Adrenal gland (tissue), 12 donors: ENCODE data around the gene RAB20. TPM values are rescaled to one million over a fixed set of nuclear protein-coding genes. Genes with fewer than 3 reads are reported as not detected.
A peak's percentile ranks its signal among the peaks of the same experiment; 100 is the strongest.

Experiments
- DNase-seq, 7 donors: peaks; one replicate each; pipeline ENCODE4 v3.0.0-alpha.2; 2019 to 2020
- H3K27ac ChIP-seq, 5 donors: fragments of 200-600 bp; sonication (generic) in 4 of 5; 1 replicate in 3 of 5; 2 replicates in 2 of 5; pipeline versions ENCODE4 v1.5.1 to v1.8.0; 2016 to 2020; ENCODE audit warnings: mild to moderate bottlenecking in 1 of 5
- H3K27me3 ChIP-seq: fragments of 200-600 bp; 2 replicates; pipeline ENCODE4 v1.8.0; 2021
- H3K36me3 ChIP-seq, 2 donors: fragments of 200-600 bp; replicated peaks in 1 of 2; 1 replicate in 1 of 2; 2 replicates in 1 of 2; pipeline versions ENCODE4 v1.5.1 to v1.8.0; 2018 to 2022
- H3K4me1 ChIP-seq, 2 donors: fragments of 200-600 bp; replicated peaks in 1 of 2; 1 replicate in 1 of 2; 2 replicates in 1 of 2; pipeline versions ENCODE4 v1.5.1 to v1.8.0; 2018 to 2021
- H3K4me3 ChIP-seq, 4 donors: fragments of 200-600 bp; sonication (generic) in 3 of 4; one replicate each; pipeline ENCODE4 v1.5.1; 2016 to 2018
- H3K9me3 ChIP-seq, 3 donors: fragments of 200-600 bp; sonication (generic) in 1 of 3; replicated peaks in 1 of 3; 1 replicate in 2 of 3; 2 replicates in 1 of 3; pipeline versions ENCODE4 v1.5.1 to v1.8.0; 2016 to 2021
- POLR2A ChIP-seq, 2 donors: fragments of 450-650 bp; IDR thresholded peaks; one replicate each; pipeline ENCODE4 v1.6.1; 2017; ENCODE audit warnings: antibody characterized with exemption in 2 of 2, mild to moderate bottlenecking in 2 of 2, moderate library complexity in 1 of 2
- WGBS, 4 donors: extraction: QIAGEN DNeasy Blood & Tissue Kit in 2 of 4; methylation state at CpG; one replicate each; pipeline versions ENCODE4 v1.1.5 to v1.1.7; 2013 to 2017; 5-methylcytosine and 5-hydroxymethylcytosine counted together
- intact Hi-C, 2 donors: fragments of 100-400 bp; cut with DNase I; formaldehyde crosslinking; loops; one replicate each; pipeline versions ENCODE4 v1.14.1 to v1.15.0; 2022 to 2023
- polyA plus RNA-seq, 3 donors: library from polyadenylated mRNA; stranded (reverse); fragments of 200-250 nt in 2 of 3; fragments of 350-450 nt in 1 of 3; fragmentation: Illumina TruSeq in 1 of 3; extraction: RNeasy Lipid Tissue Mini Kit (QIAGEN cat#74804) in 1 of 3; gene quantifications; one replicate each; pipeline ENCODE4 v1.2.3, GENCODE V29; 2013 to 2014
- total RNA-seq, 9 donors: library from RNA; depleted of rRNA in 4 of 9; stranded (reverse); fragments of >200 nt in 4 of 9; fragments of 120-200 nt in 1 of 9; fragmentation: NEBNext Ultra II Directional in 1 of 9; extraction: Animal tissue kit (Norgen Biotek cat#: 25700) in 1 of 9; gene quantifications; one replicate each; pipeline versions ENCODE4 v1.1.0 to v1.2.4, GENCODE V29; 2013 to 2023
- TF ChIP-seq, protein P1 (sequence below), 6 experiments: fragments of 450-650 bp in 4 of 6; fragments of 200-600 bp in 2 of 6; sonication (generic) in 1 of 6; IDR thresholded peaks; 1 replicate in 5 of 6; 2 replicates in 1 of 6; pipeline versions ENCODE4 v1.5.1 to v1.8.0; 2016 to 2021; ENCODE audit warnings: antibody characterized with exemption in 6 of 6, mild to moderate bottlenecking in 2 of 6, moderate library complexity in 1 of 6
- donor health status: healthy with polysubstance abuse.
- donor health status: Bipolar disorder and iron deficiency.
- donor health status: DM: yes; HTN: yes; CAD: no.
- donor health status: DM: no; HTN: no; CAD: no.
- donor health status: DM: no; HTN: no; CAD: no.
- donor health status: DM: yes; HTN: yes; CAD: no.

The RAB20 gene
- total and polyA plus RNA-seq, 12 donors, result 15.0 to 259 (median 40.5) TPM

DNA sequence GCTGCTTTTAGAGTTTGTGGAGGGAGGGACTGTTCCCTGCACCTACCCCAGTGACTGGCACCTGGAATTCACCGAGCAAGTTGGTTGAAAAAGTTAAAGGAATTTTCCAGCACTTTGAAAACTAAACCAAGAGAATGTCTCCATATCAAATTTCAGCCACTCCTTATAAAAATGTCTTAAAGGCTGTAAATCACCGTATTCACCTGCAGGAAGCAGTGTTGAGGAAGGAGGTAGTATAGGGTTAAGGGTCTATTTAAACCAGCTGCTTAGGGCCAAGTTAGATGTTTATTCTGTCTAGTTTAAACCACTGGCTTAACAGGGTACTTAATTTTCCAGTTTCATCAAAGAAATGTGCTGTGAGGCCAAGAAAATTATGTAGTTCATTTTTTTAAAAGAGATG is 3.8 kb upstream of the RAB20 start:
- Histone ChIP-seq H3K36me3 (peaks cover 0 to 3% of the 10 kb centered on the region in 2 donors), H3K27ac (no peak overlapping the region), H3K4me1 (peaks cover 13 to 19% of the 10 kb centered on the region in 2 donors), H3K4me3 (no peak overlapping the region), H3K27me3 (no peaks in the 10 kb centered on the region), H3K9me3 (no peaks in the 10 kb centered on the region)
- no peak for DNase-seq
- intact Hi-C loops, result loop anchor here in 1 of 2 donors (5.0 to 10.0 kb wide), 2 partner anchors 63 to 110 kb away; no protein-coding TSS in a partner anchor
- 76 to 83% (median 79%) methylated on average over 2 of the region's 2 CpGs for WGBS, 4 donors
- TF ChIP-seq POLR2A (IDR thresholded peaks at IDR 0.05), result no peak
- TF ChIP-seq, protein P1, sequence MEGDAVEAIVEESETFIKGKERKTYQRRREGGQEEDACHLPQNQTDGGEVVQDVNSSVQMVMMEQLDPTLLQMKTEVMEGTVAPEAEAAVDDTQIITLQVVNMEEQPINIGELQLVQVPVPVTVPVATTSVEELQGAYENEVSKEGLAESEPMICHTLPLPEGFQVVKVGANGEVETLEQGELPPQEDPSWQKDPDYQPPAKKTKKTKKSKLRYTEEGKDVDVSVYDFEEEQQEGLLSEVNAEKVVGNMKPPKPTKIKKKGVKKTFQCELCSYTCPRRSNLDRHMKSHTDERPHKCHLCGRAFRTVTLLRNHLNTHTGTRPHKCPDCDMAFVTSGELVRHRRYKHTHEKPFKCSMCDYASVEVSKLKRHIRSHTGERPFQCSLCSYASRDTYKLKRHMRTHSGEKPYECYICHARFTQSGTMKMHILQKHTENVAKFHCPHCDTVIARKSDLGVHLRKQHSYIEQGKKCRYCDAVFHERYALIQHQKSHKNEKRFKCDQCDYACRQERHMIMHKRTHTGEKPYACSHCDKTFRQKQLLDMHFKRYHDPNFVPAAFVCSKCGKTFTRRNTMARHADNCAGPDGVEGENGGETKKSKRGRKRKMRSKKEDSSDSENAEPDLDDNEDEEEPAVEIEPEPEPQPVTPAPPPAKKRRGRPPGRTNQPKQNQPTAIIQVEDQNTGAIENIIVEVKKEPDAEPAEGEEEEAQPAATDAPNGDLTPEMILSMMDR (IDR thresholded peaks at IDR 0.05), result no peak

DNA sequence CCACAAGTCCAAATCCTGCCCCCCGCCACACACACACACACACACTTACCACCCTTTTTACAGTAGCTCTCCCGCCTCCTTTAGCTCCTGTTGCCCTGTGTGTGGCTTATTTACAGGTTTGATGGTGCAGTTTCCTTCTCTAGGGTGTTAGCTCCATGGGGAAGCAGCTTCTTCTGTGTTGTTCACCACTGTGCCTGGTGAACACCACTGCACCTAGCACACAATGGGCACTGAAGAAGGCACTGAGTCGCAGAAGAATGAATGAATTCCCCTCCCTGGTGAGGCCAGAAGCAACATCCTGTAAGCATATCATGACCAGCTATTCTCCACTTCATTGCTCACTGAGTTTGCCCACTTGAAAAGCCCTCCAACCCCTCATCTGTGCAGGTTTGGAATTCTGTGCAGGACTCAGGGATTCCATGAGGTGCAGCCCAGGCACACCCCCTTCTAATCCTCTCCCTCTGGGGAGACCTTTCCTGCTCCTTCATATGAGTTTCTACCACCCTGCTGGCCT is 3.0 kb upstream of the RAB20 start:
- Histone ChIP-seq H3K27me3 (no peaks in the 10 kb centered on the region), H3K4me3 (no peak overlapping the region), H3K36me3 (peaks cover 0 to 3% of the 10 kb centered on the region in 2 donors), H3K4me1 (peaks cover 20 to 26% of the 10 kb centered on the region in 2 donors), H3K9me3 (no peaks in the 10 kb centered on the region), H3K27ac (no peak overlapping the region)
- WGBS, 4 donors, result 96 to 100% (median 98%) methylated on average over 3 of the region's 3 CpGs
- peak in 1 of 7 donors; percentile 15 for DNase-seq
- TF ChIP-seq, protein P1 (IDR thresholded peaks at IDR 0.05), result no peak
- peak in 1 of 2 donors; percentile 9 for TF ChIP-seq POLR2A (IDR thresholded peaks at IDR 0.05)
- intact Hi-C loops, result loop anchor here (5.0 to 10.0 kb wide), 2 partner anchors 47 to 110 kb away; no protein-coding TSS in a partner anchor

DNA sequence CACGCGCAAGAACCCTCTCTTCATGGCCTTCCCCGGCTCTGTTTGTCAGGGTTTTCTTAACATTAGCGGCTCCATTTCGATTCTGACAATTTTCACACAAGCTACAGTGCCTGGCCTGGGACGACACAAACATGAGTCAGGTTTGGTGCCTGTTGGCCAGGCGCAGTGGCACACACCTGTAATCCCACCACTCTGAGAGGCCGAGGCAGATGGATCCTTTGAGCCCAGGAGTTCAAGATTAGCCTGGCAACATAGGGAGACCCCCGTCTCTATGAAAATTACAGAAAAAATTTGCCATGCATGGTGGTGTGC is 1.9 kb upstream of the RAB20 start:
- Histone ChIP-seq H3K4me1 (peaks cover 27 to 34% of the 10 kb centered on the region in 2 donors), H3K36me3 (peaks cover 0 to 3% of the 10 kb centered on the region in 2 donors), H3K27ac (peak overlapping the region in 2 of 5 donors; percentile 67 to 95), H3K9me3 (no peaks in the 10 kb centered on the region), H3K27me3 (no peaks in the 10 kb centered on the region), H3K4me3 (peak overlapping the region in 1 of 4 donors; percentile 67)
- DNase-seq, result no peak
- intact Hi-C loops, result loop anchor here (5.0 to 10.0 kb wide), 2 partner anchors 46 to 109 kb away; no protein-coding TSS in a partner anchor
- TF ChIP-seq, protein P1 (IDR thresholded peaks at IDR 0.05), result no peak
- no peak for TF ChIP-seq POLR2A (IDR thresholded peaks at IDR 0.05)
- 48 to 76% (median 61%) methylated on average over 9 of the region's 9 CpGs for WGBS, 4 donors

DNA sequence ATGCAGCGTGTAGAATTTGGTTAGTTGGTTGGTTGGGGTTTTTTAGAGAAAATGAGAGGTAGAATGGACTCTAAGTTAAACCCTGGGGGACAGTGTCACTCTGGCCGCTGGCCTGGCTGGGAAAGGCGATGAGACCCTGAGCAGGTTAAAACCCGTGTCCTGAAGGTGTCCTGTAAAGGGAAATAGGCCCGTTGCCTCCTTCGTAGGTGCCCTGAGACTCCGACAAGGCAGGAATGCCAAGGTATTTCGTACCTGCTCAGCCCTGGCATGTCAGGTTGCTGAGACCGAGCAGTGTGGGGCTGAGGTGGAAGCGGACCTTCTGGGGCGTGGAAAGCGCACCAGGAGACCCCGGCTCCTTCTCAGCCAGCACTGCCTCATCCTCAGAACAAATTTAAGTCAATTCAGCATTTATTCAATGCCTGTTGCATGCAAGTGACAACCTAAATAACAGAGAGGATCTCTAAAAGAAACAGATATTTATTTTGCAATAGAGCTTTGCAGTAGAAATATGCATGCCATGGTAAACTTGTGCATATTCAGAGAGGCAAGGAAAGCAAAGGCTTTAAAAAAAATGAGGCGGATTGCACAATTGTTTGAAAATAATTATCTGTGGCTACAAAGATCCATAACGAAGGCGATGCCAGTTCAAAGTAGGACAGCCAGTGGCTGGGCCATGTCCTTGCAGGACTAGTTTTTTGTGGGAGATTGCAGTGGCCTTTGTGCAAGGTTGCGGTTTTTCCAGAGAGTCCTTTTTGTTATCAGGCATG is 1.4 kb upstream of the RAB20 start:
- Histone ChIP-seq H3K27ac (peak overlapping the region; percentile 91 to 99 (median 98)), H3K27me3 (no peaks in the 10 kb centered on the region), H3K36me3 (peaks cover 0 to 3% of the 10 kb centered on the region in 2 donors), H3K4me3 (peak overlapping the region in 3 of 4 donors; percentile 5 to 98 (median 67)), H3K9me3 (no peaks in the 10 kb centered on the region), H3K4me1 (peaks cover 28 to 38% of the 10 kb centered on the region in 2 donors)
- peak in 6 of 7 donors; percentile 66 to 82 (median 74) for DNase-seq
- 40 to 59% (median 48%) methylated on average over 17 of the region's 17 CpGs for WGBS, 4 donors
- peak in 1 of 2 donors; percentile 47 for TF ChIP-seq POLR2A (IDR thresholded peaks at IDR 0.05)
- TF ChIP-seq, protein P1 (IDR thresholded peaks at IDR 0.05), result no peak
- intact Hi-C loops, result loop anchor here (5.0 to 10.0 kb wide), 2 partner anchors 46 to 108 kb away; no protein-coding TSS in a partner anchor
